ENCODE results near the gene BRIP1. TPM values are rescaled to one million over a fixed set of nuclear protein-coding genes. Genes with fewer than 3 reads are reported as not detected.

Gene BRIP1
- total and polyA plus RNA-seq, 10 donors = 0.41 to 3.7 (median 1.5) TPM

- TF ChIP-seq POLR2A (IDR thresholded peaks at IDR 0.05) (no peak), CTCF (IDR thresholded peaks at IDR 0.05 in 8 of 11, conservative IDR thresholded peaks at IDR 0.05 in 3 of 11) (no peak), POLR2AphosphoS5 (IDR thresholded peaks at IDR 0.05) (no peak)
- Histone ChIP-seq H3K4me1 (no peaks in the 10 kb centered on the region), H3K9me3 (peaks cover 0 to 35% (median 28%) of the 10 kb centered on the region in 8 donors), H3K27me3 (replicated peaks in 1 of 7) (no peaks in the 10 kb centered on the region), H3K27ac (no peak overlapping the region), H3K4me3 (no peak overlapping the region), H3K36me3 (peaks cover 0 to 14% (median 0%) of the 10 kb centered on the region in 6 donors)
- no peak for DNase-seq
- intact Hi-C loops (cut with DNase I; ENCODE audit: low total_unique reads) = no loop called here
Measured at GRCh38 chr17:61739002-61739401, 124.3 kb downstream of the BRIP1 start.

GRCh38 chr17:61738249-61738648 lies 125.1 kb downstream of the BRIP1 start:
- H3K4me1 ChIP-seq = no peaks in the 10 kb centered on the region
- no peak for DNase-seq
- intact Hi-C loops (cut with DNase I; ENCODE audit: low total_unique reads) = no loop called here
- no peak overlapping the region for H3K4me3 ChIP-seq
- TF ChIP-seq POLR2AphosphoS5 (IDR thresholded peaks at IDR 0.05) = no peak
- no peak for TF ChIP-seq CTCF (IDR thresholded peaks at IDR 0.05 in 8 of 11, conservative IDR thresholded peaks at IDR 0.05 in 3 of 11)
- no peak for TF ChIP-seq POLR2A (IDR thresholded peaks at IDR 0.05)
- H3K27ac ChIP-seq = no peak overlapping the region
- peaks cover 0 to 35% (median 28%) of the 10 kb centered on the region in 8 donors for H3K9me3 ChIP-seq
- H3K36me3 ChIP-seq = peaks cover 0 to 14% (median 0%) of the 10 kb centered on the region in 6 donors
- no peaks in the 10 kb centered on the region for H3K27me3 ChIP-seq (replicated peaks in 1 of 7)

GRCh38 chr17:61737820-61738219 lies 125.5 kb downstream of the BRIP1 start:
- TF ChIP-seq POLR2AphosphoS5 (IDR thresholded peaks at IDR 0.05) = no peak
- TF ChIP-seq POLR2A (IDR thresholded peaks at IDR 0.05) = no peak
- TF ChIP-seq CTCF (IDR thresholded peaks at IDR 0.05 in 8 of 11, conservative IDR thresholded peaks at IDR 0.05 in 3 of 11) = no peak
- no peak for DNase-seq
- Histone ChIP-seq H3K9me3 (peaks cover 0 to 35% (median 28%) of the 10 kb centered on the region in 8 donors), H3K4me3 (no peak overlapping the region), H3K27me3 (replicated peaks in 1 of 7) (no peaks in the 10 kb centered on the region), H3K36me3 (peaks cover 0 to 14% (median 0%) of the 10 kb centered on the region in 6 donors), H3K4me1 (no peaks in the 10 kb centered on the region), H3K27ac (no peak overlapping the region)
- 92 to 98% (median 95%) methylated on average over 4 of the region's 4 CpGs for WGBS, 5 donors
- intact Hi-C loops (cut with DNase I; ENCODE audit: low total_unique reads) = no loop called here

GRCh38 chr17:61736438-61736837 lies 126.9 kb downstream of the BRIP1 start:
- Histone ChIP-seq H3K27ac (no peak overlapping the region), H3K4me1 (no peaks in the 10 kb centered on the region), H3K36me3 (peaks cover 0 to 7% (median 0%) of the 10 kb centered on the region in 6 donors), H3K4me3 (no peak overlapping the region), H3K9me3 (peaks cover 0 to 27% (median 22%) of the 10 kb centered on the region in 8 donors), H3K27me3 (replicated peaks in 1 of 7) (no peaks in the 10 kb centered on the region)
- TF ChIP-seq CTCF (IDR thresholded peaks at IDR 0.05 in 8 of 11, conservative IDR thresholded peaks at IDR 0.05 in 3 of 11) = no peak
- no peak for TF ChIP-seq POLR2AphosphoS5 (IDR thresholded peaks at IDR 0.05)
- no peak for TF ChIP-seq POLR2A (IDR thresholded peaks at IDR 0.05)
- DNase-seq = no peak
- intact Hi-C loops (cut with DNase I; ENCODE audit: low total_unique reads) = no loop called here
